Fibroblast of upper back skin (primary cell): Measurements from ENCODE around the gene TMEM121B.
A peak's percentile ranks its signal among the peaks of the same experiment; 100 is the strongest.

Experiments used
- DNase-seq: peaks from one replicate; pipeline ENCODE4 v3.0.0-alpha.2; 2013

The TMEM121B gene

GRCh38 chr22:17109976-17110375 is 11.2 kb downstream of the TMEM121B start:
- no peak for DNase-seq

- DNase-seq = no peak
Measured at GRCh38 chr22:17109113-17109865, 11.9 kb downstream of the TMEM121B start.

GRCh38 chr22:17108256-17109112 is 12.7 kb downstream of the TMEM121B start:
- DNase-seq = no peak

GRCh38 chr22:17107547-17107810 is 13.7 kb downstream of the TMEM121B start:
- no peak for DNase-seq

- DNase-seq = no peak
Measured at GRCh38 chr22:17106785-17107546, 14.2 kb downstream of the TMEM121B start.

GRCh38 chr22:17106161-17106784 is 14.9 kb downstream of the TMEM121B start:
- DNase-seq = no peak

GRCh38 chr22:17105143-17106129 is 15.7 kb downstream of the TMEM121B start:
- DNase-seq = no peak

- DNase-seq = no peak
Measured at GRCh38 chr22:17104336-17104935, 16.7 kb downstream of the TMEM121B start.

GRCh38 chr22:17103351-17103750 is 17.8 kb downstream of the TMEM121B start:
- no peak for DNase-seq

- DNase-seq = no peak
Measured at GRCh38 chr22:17102297-17102667, 18.9 kb downstream of the TMEM121B start.

- DNase-seq = no peak
Measured at GRCh38 chr22:17101475-17102296, 19.5 kb downstream of the TMEM121B start.

GRCh38 chr22:17100621-17101020 is 20.5 kb downstream of the TMEM121B start:
- no peak for DNase-seq

GRCh38 chr22:17098379-17098819 is 22.8 kb downstream of the TMEM121B start:
- DNase-seq = no peak

GRCh38 chr22:17097701-17098100 is 23.5 kb downstream of the TMEM121B start:
- DNase-seq = no peak

GRCh38 chr22:17097062-17097461 is 24.1 kb downstream of the TMEM121B start:
- no peak for DNase-seq

GRCh38 chr22:17096071-17096470 is 25.1 kb downstream of the TMEM121B start:
- no peak for DNase-seq

GRCh38 chr22:17095538-17095937 is 25.6 kb downstream of the TMEM121B start:
- DNase-seq = peak; percentile 7

- DNase-seq = no peak
Measured at GRCh38 chr22:17093081-17093480, 28.1 kb downstream of the TMEM121B start.

- no peak for DNase-seq
Measured at GRCh38 chr22:17091851-17092250, 29.3 kb downstream of the TMEM121B start.

GRCh38 chr22:17090550-17090949 is 30.6 kb downstream of the TMEM121B start:
- DNase-seq = no peak
